GM23248 (cell line): ENCODE results near the gene TENM4.

Experiments used
- EZH2 ChIP-seq: fragments of 200-600 bp; sonication (generic); IDR thresholded peaks from 2 replicates; pipeline ENCODE4 v1.6.1; 2018; ENCODE audit warnings: antibody characterized with exemption, mild to moderate bottlenecking; ENCODE audit not compliant: insufficient read depth, poor library complexity, severe bottlenecking
- EZH2phosphoT487 ChIP-seq: fragments of 200-600 bp; sonication (generic); IDR thresholded peaks from 2 replicates; pipeline ENCODE4 v1.6.1; 2018; ENCODE audit warnings: antibody characterized with exemption, moderate library complexity, mild to moderate bottlenecking, low read depth; ENCODE audit not compliant: insufficient read depth

DNA sequence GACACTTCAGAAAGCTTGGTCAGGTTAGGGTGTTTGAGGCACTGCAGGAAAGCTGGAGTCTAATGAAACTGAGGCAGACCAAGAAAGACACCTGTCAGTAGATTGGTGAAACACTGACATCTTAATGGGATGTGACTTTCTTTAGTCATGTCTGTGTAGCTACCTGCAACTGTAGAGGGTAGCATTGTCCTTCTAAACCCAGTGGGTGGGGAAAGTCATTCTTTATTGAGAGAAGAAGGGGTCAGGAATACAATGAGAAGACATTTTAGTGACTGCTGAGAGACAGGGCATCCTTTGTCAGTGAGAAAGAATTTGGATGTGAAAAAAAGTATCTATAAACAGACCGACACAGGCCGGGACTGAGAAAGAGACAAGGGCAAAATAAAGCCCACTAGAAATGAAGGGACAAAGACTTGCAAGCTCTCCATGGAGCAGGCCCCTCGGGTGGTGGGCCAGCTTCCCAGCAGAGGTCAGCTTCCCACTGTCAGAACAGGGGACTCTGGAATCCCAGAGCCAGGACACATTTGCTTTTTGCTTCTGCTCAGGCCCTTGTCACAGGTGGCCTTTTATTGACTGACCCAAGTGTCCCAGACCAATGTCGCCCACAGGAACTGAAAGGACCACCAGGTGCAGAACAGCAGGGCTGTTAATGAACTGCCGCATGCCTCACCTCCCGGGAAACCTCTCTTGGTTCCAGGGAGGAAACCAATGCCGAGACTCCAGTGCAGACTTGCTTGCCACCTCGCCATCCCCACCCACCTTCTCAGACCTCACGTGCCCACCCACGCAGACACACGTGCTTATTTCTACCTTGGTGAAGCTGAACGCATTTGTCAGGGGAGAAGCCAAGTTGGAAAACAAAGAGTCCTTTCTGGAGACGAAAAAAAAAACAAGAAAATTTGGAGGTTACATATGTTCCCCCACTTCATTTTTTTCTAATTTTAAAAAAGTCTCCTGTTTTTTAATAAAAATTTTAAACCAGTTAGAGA lies 212.8 kb downstream of the TENM4 start:
- TF ChIP-seq EZH2 (no peak), EZH2phosphoT487 (no peak)
